ENCODE data around the gene RHOT2. TPM values are rescaled to one million over a fixed set of nuclear protein-coding genes. Genes with fewer than 3 reads are reported as not detected.

Gene RHOT2
- total and polyA plus RNA-seq, 12 donors, result 34.7 to 462 (median 89.2) TPM

DNA sequence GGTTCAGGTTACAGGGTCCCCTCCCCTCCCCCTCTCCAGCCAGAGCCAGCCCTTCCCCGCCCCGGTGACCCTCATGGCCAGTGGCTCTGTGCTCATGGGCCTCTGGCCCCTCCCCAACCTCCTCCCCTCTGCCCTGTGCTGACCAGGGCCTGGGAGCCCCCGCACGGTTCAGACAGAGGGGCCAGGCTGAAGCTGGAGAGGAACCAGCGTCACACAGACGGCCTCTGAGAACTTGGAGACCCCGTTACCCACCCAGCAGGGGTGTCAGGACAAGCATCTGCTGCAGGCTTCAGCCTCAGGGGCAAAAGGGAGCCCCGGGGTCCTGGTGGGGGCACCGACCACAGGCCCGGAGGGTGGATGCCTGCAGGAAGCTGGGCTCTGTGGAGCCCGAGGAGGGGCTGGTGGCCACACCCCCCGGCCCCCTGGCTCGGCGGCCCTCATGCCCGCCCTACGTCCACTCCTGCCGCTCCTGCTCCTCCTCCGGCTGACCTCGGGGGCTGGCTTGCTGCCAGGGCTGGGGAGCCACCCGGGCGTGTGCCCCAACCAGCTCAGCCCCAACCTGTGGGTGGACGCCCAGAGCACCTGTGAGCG is 37.0 kb upstream of the RHOT2 start, which contains the start of gene WFIKKN1:
TSS of gene WFIKKN1 (plus strand) at position 171 of the 591 bp plus-strand sequence. CDS start at position 440, 269 bp downstream.
- Histone ChIP-seq H3K4me3 (no peak within 1 kb of the TSS), H3K27me3 (no peaks in the 10 kb centered on the region), H3K9me3 (replicated peaks in 1 of 3) (no peaks in the 10 kb centered on the region), H3K36me3 (replicated peaks in 1 of 2) (peaks cover 0 to 14% of the 10 kb centered on the region in 2 donors), H3K4me1 (replicated peaks in 1 of 2) (peaks cover 14 to 28% of the 10 kb centered on the region in 2 donors), H3K27ac (peak within 1 kb of the TSS in 1 of 5 donors; percentile 41)
- intact Hi-C loops (cut with DNase I), result no loop called here
- WGBS, 4 donors, result 2 to 4% (median 3%) methylated on average over 8 to 23 of the region's 23 CpGs; no CpG with 5 or more reads in 1 of the 4 donors
- DNase-seq, result peak; percentile 62 to 71 (median 68)
- no peak for TF ChIP-seq POLR2A (IDR thresholded peaks at IDR 0.05)
- no peak for TF ChIP-seq CTCF (IDR thresholded peaks at IDR 0.05)

DNA sequence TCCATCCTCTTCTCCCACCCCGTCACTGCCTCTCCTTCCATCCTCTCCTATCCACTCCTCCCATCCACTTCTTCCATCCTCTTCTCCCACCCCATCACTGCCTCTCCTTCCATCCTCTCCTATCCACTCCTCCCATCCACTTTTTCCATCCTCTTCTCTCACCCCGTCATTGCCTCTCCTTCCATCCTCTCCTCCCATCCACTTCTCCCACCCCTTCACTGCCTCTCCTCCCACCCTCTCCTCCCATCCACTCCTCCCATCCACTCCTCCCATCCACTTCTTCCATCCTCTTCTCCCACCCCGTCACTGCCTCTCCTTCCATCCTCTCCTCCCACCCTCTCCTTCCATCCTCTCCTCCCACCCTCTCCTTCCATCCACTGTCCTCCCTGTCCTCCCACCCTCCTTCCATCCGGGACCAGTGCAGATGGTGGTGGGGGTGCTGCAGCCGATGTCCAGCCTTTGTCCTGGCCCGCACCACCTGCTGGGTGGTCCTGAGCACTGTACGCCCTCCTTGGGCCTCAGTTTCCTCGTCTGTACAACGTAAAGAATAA is 36.0 kb upstream of the RHOT2 start:
- peaks cover 0 to 11% of the 10 kb centered on the region in 2 donors for H3K36me3 ChIP-seq (replicated peaks in 1 of 2)
- TF ChIP-seq POLR2A (IDR thresholded peaks at IDR 0.05) (no peak), CTCF (IDR thresholded peaks at IDR 0.05) (no peak)
- peaks cover 10 to 28% of the 10 kb centered on the region in 2 donors for H3K4me1 ChIP-seq (replicated peaks in 1 of 2)
- H3K27me3 ChIP-seq, result no peaks in the 10 kb centered on the region
- H3K27ac ChIP-seq, result no peak overlapping the region
- H3K4me3 ChIP-seq, result no peak overlapping the region
- no peaks in the 10 kb centered on the region for H3K9me3 ChIP-seq (replicated peaks in 1 of 3)
- 55 to 66% (median 62%) methylated on average over 8 to 9 of the region's 9 CpGs for WGBS, 4 donors
- no peak for DNase-seq
- intact Hi-C loops (cut with DNase I), result no loop called here

DNA sequence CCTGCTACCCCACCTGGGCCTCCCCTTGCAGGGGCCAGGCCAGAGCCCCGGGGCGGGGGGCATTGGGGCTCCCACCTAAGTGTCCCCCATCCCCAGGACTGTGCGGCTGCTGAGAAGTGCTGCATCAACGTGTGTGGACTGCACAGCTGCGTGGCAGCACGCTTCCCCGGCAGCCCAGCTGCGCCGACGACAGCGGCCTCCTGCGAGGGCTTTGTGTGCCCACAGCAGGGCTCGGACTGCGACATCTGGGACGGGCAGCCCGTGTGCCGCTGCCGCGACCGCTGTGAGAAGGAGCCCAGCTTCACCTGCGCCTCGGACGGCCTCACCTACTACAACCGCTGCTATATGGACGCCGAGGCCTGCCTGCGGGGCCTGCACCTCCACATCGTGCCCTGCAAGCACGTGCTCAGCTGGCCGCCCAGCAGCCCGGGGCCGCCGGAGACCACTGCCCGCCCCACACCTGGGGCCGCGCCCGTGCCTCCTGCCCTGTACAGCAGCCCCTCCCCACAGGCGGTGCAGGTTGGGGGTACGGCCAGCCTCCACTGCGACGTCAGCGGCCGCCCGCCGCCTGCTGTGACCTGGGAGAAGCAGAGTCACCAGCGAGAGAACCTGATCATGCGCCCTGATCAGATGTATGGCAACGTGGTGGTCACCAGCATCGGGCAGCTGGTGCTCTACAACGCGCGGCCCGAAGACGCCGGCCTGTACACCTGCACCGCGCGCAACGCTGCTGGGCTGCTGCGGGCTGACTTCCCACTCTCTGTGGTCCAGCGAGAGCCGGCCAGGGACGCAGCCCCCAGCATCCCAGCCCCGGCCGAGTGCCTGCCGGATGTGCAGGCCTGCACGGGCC is 35.2 kb upstream of the RHOT2 start:
- TF ChIP-seq POLR2A (IDR thresholded peaks at IDR 0.05) (no peak), CTCF (IDR thresholded peaks at IDR 0.05) (no peak)
- H3K9me3 ChIP-seq (replicated peaks in 1 of 3), result no peaks in the 10 kb centered on the region
- peaks cover 0 to 6% of the 10 kb centered on the region in 2 donors for H3K36me3 ChIP-seq (replicated peaks in 1 of 2)
- DNase-seq, result peak in 4 of 7 donors; percentile 10 to 53 (median 29)
- intact Hi-C loops (cut with DNase I), result no loop called here
- H3K27ac ChIP-seq, result no peak overlapping the region
- no peak overlapping the region for H3K4me3 ChIP-seq
- 94 to 97% (median 94%) methylated on average over 38 to 67 of the region's 67 CpGs for WGBS, 4 donors
- peaks cover 12 to 34% of the 10 kb centered on the region in 2 donors for H3K4me1 ChIP-seq (replicated peaks in 1 of 2)
- no peaks in the 10 kb centered on the region for H3K27me3 ChIP-seq

Data from adrenal gland (tissue), 12 donors.